Stimulated activated CD8-positive, alpha-beta memory T cell treated with anti-CD3 and anti-CD28 coated beads, Interleukin-12 subunit alpha, Interleukin-12 subunit beta, amount 100 ng/mL, for 1 hour (primary cell): ENCODE data around the gene TTC13.

Experiments used
- DNase-seq: peaks from one replicate; pipeline ENCODE4 v3.0.0-alpha.2; 2020; ENCODE audit warnings: low read depth

Gene TTC13

GRCh38 chr1:230950404-230950803, 28.3 kb downstream of the TTC13 start:
- no peak for DNase-seq

GRCh38 chr1:230948903-230949302, 29.8 kb downstream of the TTC13 start:
- no peak for DNase-seq

GRCh38 chr1:230948301-230948700, 30.4 kb downstream of the TTC13 start:
- DNase-seq = no peak

GRCh38 chr1:230943048-230943593, 35.5 kb downstream of the TTC13 start:
- DNase-seq = no peak

DNA sequence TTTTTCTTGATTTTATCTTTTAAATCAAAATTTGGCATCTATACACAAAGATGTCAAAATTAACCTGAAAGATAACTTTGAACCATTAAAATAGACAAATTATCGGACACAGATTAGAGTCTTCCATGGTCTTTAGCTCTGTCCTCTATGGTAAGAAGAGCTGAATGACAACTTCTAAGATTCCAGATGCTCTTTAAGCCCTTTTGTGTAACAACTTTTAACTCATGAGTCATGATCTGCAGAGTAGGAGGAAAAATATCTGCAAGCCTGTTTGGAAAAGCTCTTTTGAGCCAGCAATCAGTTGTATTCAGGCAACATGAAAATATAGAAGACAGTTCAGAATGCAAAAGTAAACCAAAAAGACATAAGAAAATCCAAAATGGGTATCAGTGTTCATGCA, 37.8 kb downstream of the TTC13 start:
- DNase-seq = no peak

DNA sequence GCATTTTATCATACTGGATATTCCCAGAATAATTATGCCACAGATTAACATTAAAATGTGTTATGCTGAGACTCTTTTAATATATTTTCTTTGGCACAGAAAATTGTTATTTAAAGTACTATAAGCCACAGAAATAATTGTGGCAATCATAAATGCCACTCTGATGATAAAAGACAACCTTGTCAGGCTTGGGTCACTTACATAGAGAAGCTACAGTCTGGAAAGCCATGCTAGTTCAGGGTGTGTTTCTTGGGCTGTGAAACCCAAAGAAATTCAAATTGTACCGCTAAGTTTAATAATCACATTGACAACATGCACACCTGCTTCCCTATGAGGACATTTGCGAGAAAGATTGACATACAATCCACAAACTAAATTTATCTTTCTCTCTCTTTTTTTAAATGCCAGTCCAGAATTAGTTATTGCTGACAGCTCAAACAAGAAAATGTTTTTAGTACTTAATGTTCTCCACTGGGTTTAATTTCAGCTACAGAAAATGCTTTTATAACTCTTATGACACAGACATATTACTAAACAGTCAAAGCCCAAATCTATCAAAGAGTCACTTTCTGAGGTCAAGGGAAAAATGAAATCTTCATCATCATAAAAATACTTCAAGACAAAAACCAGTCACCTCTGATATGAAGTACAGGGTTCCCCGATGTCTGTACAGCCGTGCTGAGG, 38.7 kb downstream of the TTC13 start:
- DNase-seq = no peak

DNA sequence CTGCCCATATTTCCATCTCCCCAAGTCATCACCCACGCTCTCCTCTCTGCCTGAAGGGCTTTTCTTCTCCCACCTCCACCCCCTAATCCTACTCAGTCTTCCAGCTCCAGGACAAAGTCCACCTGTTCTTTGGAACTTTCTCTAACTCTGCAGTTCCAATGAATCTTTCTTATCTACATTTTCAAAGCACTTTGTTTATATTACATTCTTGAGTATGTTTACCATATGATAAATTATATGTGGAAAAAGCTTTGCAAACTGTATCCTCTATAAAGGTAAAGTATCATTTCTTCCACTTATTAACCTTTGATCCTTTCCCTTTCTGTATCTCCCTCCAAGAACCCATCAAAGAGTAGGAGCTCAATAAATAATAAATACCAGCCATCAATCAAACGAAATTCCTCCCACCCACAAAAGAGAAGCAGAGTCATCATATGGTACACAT, 39.7 kb downstream of the TTC13 start:
- no peak for DNase-seq

- DNase-seq = no peak
Measured at GRCh38 chr1:230937371-230937770, 41.3 kb downstream of the TTC13 start.

DNA sequence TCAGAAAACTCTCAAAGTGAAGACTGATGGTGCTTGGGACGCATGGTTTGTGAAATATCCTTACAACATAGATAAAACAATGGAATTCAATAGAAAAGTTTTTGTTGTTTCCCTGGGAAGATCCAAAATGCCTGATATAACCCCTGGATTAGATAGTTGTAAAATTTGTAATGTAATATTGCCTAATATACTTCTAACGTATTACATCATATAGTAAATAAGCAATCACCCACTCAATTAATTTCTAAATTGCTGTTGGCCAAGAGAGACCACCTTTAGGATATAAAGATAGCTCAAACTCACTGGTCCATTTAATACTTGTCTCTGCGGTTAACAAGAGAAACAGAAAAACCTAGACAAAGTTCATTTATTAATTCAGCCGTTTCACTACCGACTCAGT, 42.2 kb downstream of the TTC13 start:
- no peak for DNase-seq

DNA sequence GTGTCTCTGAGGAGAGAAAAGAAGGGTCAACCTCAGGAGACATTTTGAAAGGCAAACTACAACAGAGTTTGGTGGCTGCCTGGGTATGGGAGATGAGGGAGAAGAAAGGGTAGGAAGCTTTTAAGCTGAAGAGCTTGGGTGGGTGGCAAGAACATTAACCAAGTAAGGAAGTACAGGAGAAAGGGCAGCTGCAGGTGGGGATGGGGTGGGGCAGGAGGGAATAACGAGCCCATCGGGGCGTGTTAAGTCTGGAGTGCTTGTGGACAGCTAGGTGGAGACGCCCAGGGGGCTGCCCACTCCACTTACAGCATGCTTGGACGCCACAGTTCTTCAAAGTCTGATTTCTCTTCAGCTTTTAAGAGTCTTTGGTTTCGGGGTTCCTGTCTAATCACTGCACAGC, 42.8 kb downstream of the TTC13 start:
- DNase-seq = no peak

GRCh38 chr1:230930986-230931385, 47.7 kb downstream of the TTC13 start:
- DNase-seq = no peak

DNA sequence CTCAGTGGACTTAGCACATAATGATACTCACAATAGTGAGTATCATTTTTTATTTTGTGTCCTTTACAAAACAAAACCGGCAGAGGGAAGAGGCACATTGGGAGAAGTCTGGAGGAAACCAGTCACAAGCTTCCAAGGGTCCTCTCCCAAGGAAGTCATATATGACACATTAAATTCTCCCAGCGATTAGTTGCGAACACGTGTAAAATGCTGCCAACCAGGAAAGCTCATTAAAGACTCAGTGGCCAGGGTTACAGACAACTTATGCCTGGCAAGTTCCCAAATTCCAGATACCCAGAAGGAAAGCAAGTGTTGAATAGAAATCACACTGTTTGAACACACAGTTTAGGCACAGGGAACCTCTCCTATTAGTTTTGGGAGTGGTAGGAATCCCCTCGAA, 52.5 kb downstream of the TTC13 start:
- no peak for DNase-seq

DNA sequence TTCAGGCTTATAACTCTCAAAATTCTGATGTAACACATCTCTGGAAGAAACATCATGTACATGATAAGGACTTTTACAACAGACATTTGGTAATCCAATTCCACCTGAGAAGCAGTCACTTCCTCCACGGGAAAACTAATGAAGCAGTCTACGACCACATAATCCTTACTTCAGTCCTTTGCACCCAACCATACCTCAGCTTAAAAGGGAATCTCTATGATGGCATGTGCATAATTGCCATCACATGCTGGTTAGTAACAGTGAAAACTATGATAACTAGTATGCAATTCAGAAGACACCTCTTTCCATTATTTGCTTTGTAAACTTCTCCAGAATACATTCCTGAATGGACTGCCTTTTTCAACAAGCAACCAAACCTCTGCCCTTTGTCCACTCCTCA, 53.1 kb downstream of the TTC13 start:
- DNase-seq = no peak

GRCh38 chr1:230923176-230923575, 55.5 kb downstream of the TTC13 start:
- no peak for DNase-seq

DNA sequence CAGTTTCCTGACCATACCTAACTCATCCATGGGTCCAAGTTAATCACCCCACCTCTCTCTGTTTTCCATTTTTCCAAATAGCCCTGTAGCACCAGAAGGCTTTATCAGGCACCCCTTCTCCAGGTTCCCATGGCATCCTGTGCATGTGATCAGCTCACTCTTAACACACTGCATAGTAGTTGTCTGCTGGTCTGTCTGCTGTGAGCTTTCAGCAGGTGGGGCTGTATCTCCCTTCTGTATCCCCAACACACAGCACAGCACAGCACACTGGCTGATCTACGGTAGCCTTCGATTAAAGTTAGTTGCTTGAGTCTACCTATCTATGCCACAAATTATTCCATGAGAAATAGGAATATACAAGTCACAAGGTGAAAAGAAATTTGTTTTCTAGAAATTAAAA, 56.0 kb downstream of the TTC13 start:
- no peak for DNase-seq

GRCh38 chr1:230919207-230919606, 59.5 kb downstream of the TTC13 start:
- DNase-seq = no peak

GRCh38 chr1:230917284-230918135, 61.2 kb downstream of the TTC13 start:
- peak; percentile 68 for DNase-seq

DNA sequence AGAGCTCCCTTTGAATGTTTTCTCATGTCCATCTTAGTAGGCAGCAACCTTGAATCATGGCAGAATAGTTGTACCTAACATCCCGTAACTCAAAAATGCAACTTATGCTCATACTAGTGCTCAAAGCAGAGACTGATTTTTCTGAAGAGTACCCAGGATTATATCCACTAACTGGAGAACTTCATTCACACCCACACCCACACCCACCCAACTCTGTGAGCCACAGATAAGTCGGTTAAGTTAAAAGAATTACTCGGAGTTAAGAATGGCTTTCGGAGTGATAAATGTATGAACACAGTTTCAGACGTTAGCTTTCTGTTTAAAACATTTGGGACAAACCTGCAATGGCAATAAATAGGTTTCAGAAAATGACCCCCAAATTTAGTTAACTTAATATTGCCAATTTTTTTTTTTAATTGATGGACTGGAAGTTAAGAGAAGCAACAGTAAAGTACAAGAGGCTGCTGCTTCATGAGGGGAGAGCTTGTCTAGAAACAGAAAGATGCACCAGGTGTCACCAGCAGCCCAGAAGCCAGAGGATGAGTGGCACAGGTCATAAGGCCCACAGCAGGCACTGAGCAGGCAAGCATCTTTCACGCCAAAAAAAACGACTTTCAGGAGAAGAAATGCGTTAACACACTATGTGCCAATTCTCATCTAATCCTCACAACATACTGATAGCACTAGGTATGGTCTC, 61.9 kb downstream of the TTC13 start:
- no peak for DNase-seq

GRCh38 chr1:230915078-230915477, 63.6 kb downstream of the TTC13 start:
- no peak for DNase-seq

DNA sequence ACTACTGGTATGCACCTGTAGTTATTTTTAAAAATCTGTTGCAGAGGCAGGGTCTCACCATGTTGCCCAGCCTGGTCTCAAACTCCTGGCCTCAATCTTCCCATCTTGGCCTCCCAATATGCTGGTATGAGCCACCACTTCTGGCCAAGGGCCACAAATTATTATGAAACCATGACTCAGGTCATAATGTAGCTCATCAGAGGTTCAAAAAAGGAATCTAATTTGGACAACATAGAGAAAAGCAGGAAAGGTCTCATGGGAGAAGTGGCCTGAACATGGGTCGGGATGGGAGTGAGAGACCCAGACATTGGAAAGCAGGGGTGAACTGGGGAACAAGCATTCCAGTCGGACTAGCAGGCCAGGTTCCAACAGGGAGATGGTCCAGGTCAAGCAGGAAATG, 65.2 kb downstream of the TTC13 start:
- DNase-seq = no peak

DNA sequence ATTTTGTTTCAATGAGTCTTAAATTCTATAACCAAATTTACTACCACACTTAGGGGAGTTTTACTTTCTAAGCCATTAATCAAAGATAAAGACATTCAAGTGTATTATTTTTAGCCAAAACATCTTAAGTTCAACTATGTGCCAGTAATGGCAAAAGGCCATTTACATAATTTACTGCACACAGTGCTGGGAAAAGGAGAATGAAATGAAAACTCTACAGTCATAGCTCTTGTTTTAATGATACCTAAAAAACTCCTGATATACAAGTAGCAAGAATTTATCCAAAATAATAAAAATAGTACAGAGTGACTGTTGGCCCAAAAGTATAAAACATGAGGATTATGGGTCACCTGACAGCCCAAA, 67.9 kb downstream of the TTC13 start:
- DNase-seq = no peak

GRCh38 chr1:230909974-230910754, 68.5 kb downstream of the TTC13 start:
- no peak for DNase-seq
